ENCODE measurements around the gene NME8.

Gene NME8

DNA sequence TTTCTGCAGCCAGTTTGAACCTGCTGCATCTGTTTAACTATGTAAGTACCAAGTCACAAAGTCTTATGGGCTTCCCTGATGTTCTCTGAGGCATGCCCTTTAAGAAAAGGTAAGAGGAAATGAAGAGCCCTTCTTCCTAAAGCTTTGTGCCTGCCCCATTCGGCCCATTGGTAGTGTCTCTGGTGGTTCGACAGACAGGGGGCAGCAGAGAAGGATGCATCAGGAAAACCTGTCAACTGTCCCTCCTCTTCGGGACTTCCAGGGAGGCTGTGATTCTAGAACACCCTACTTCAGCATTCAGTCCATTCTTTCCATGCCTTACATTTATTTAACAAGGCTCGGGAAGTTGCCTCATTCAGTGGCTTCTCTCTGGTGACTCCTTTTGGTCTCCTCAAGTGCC, 70.1 kb downstream of the NME8 start:
- no peaks in the 10 kb centered on the region for H3K9me3 Mint-ChIP-seq
- H3K36me3 Mint-ChIP-seq = no peaks in the 10 kb centered on the region
- ATAC-seq (no peak), DNase-seq (ENCODE audit: low spot score in 2 of 2) (no peak)
- no peak overlapping the region for H3K4me3 Mint-ChIP-seq
- peaks cover 15% of the 10 kb centered on the region for H3K4me1 Mint-ChIP-seq
- no peak overlapping the region for H3K27ac Mint-ChIP-seq

DNA sequence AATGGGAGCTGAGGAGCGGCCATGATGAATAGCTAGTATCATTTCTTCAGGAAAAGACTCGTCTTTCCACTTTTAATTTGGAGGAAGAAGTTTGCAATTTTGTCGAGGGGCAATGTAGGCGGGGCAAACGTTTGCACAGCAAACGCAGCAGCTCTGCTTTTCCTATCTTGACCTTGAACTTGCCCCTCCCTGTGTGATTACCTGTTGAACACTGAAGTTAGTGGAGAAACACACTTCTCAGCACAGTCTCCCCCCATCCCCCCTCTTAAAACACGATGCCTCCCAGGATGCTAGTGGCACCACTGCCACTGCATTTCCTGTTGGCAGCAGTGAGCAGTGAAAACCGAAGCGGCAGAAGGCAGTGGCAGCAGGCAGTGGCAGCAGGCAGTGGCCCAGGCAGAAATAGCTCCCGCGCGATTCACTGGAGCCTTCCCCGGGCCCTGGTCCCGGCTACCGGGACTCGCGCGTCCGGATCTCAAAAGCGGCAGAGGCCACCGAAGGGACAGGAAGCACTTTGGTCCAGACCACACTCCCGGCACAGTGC, 72.0 kb downstream of the NME8 start, which contains the start of gene EPDR1:
Gene EPDR1 (plus strand): TSS at position 336 of the 544 bp plus-strand sequence. CDS start 300 bp downstream, outside the sequence.
- ATAC-seq = peak; percentile 68
- Mint-ChIP-seq H3K9me3 (no peaks in the 10 kb centered on the region), H3K36me3 (no peaks in the 10 kb centered on the region), H3K4me1 (peaks cover 15% of the 10 kb centered on the region), H3K27ac (no peak within 1 kb of the TSS), H3K4me3 (peak within 1 kb of the TSS; percentile 66)
- DNase-seq (ENCODE audit: low spot score in 2 of 2) = peak in 1 of 2 donors; percentile 61

DNA sequence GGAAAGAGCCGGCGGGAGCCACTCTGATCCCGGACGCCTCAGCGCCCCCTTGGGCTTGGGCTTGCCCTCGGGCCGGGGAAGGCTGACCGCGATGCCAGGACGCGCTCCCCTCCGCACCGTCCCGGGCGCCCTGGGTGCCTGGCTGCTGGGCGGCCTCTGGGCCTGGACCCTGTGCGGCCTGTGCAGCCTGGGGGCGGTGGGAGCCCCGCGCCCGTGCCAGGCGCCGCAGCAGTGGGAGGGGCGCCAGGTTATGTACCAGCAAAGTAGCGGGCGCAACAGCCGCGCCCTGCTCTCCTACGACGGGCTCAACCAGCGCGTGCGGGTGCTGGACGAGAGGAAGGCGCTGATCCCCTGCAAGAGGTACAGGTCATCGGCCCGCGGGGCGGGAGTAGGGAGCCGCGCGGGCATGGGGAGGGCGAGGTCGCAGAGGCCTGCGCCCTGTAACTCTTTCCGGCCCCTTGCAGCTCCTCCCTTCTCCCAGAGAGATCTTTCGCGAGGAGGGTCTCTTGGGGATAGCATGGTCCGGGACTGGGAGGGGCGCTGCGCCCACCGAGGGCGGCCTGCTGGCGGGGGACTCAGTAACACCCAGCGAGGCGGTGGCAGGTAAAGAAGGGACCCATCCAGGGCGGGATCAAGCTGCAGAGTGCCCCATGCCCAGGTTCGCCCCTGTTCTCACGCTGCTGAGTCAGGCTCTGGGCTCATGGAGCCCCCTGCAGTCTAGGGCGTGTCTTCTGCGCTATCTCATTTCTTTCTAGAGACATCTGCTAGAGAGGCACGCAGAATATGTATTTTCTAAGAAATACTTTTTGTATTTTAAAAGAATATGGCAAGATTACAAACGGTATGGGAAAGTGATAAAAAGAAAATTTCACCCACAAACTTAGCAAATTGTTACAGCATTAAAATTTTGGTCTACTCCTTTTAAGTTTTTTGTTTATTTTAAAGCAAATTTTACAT, 72.7 kb downstream of the NME8 start:
- no peaks in the 10 kb centered on the region for H3K9me3 Mint-ChIP-seq
- peak; percentile 69 for ATAC-seq
- peaks cover 11% of the 10 kb centered on the region for H3K4me1 Mint-ChIP-seq
- DNase-seq (ENCODE audit: low spot score in 2 of 2) = peak; percentile 6 to 52
- H3K36me3 Mint-ChIP-seq = no peaks in the 10 kb centered on the region
- H3K27ac Mint-ChIP-seq = no peak overlapping the region
- peak overlapping the region; percentile 66 for H3K4me3 Mint-ChIP-seq

DNA sequence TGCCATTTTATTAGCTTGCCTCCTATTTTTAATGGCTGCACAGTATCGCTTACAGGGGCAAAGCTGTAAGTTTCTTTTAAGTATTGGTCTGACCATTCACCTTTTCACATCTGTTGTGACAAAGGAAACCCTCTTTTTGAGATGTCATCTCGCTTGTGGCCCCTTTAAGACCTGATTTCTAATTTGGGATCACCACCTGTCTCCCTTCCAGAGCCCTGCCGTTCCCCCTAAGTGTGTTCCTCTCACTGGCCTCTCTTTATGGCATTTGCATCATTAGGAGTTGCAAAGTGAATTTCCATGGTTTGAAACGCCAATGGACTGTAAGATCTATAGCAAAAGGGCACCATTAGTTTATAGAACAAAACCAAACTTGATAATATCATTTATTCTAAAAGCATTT, 73.5 kb downstream of the NME8 start:
- Mint-ChIP-seq H3K4me3 (peak overlapping the region; percentile 66), H3K9me3 (no peaks in the 10 kb centered on the region), H3K36me3 (no peaks in the 10 kb centered on the region), H3K27ac (no peak overlapping the region), H3K4me1 (peaks cover 8% of the 10 kb centered on the region)
- DNase-seq (ENCODE audit: low spot score in 2 of 2) (no peak), ATAC-seq (no peak)

DNA sequence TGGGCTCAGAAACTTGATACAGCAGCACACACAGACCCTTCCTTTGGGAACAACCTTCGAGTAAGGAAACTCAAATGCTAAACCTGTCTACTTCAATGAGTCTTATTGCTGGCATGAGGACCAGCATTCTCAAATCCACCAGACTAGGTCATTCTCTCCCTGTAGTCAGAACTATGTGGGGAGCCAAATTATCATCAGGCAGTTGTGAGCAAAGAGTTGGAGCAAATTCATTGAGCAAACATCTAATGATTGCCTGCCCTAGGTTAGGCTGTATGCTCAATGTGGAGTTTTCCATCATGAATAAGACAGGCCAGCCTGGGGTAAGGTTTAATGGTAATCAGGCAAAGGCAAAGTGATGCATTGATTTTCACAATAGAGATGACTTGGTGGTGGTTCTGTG, 75.6 kb downstream of the NME8 start:
- no peak for ATAC-seq
- Mint-ChIP-seq H3K27ac (no peak overlapping the region), H3K4me1 (no peaks in the 10 kb centered on the region), H3K36me3 (no peaks in the 10 kb centered on the region), H3K9me3 (no peaks in the 10 kb centered on the region), H3K4me3 (no peak overlapping the region)
- no peak for DNase-seq (ENCODE audit: low spot score in 2 of 2)

DNA sequence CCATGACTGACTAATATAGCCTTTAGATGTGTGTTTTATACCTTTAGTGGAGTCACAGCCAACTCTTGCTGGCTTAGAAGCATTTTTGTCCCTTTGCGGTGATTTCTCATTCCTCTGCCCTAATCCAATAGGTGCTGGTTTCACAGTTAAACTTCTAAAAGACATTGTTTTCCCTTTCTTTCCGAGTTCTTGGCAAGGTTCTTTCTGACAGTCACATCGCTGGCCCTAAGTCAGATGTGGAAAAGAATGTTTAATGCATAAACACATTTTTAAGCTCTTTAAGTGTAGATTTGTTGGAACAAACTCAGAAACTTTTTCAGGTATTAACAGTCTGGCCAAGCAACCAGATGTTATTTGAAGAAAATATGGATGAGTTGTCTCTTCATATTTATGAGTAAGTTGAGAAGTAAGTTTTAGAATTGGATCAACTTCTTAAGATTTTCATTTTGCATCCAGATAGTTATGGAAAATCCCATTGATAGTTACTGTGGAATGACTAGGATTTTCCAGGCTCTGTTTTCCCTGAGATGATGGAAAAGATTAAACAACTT, 76.2 kb downstream of the NME8 start:
- DNase-seq (ENCODE audit: low spot score in 2 of 2) (no peak), ATAC-seq (no peak)
- H3K4me3 Mint-ChIP-seq = no peak overlapping the region
- H3K27ac Mint-ChIP-seq = no peak overlapping the region
- H3K4me1 Mint-ChIP-seq = no peaks in the 10 kb centered on the region
- no peaks in the 10 kb centered on the region for H3K9me3 Mint-ChIP-seq
- H3K36me3 Mint-ChIP-seq = no peaks in the 10 kb centered on the region

DNA sequence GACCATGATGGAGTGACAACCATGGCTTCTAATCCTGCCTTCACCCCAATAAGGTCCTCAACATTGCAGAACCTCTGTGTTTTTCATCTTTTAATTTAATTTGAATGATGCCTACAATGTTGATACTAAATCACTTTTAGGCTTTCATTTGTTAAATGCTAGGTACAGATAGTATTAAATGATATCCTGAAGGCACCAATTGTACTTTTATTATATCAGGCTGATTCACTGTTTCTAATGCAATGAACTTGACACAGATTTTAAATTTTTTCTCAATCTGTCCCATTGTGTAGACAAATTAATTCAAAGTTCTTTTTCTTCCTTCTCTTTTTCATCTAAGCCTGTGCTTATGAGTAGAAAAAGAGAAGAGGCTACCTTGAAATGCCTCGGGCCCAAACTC, 77.2 kb downstream of the NME8 start:
- ATAC-seq (no peak), DNase-seq (ENCODE audit: low spot score in 2 of 2) (no peak)
- Mint-ChIP-seq H3K9me3 (no peaks in the 10 kb centered on the region), H3K27ac (no peak overlapping the region), H3K4me1 (no peaks in the 10 kb centered on the region), H3K4me3 (no peak overlapping the region), H3K36me3 (no peaks in the 10 kb centered on the region)

DNA sequence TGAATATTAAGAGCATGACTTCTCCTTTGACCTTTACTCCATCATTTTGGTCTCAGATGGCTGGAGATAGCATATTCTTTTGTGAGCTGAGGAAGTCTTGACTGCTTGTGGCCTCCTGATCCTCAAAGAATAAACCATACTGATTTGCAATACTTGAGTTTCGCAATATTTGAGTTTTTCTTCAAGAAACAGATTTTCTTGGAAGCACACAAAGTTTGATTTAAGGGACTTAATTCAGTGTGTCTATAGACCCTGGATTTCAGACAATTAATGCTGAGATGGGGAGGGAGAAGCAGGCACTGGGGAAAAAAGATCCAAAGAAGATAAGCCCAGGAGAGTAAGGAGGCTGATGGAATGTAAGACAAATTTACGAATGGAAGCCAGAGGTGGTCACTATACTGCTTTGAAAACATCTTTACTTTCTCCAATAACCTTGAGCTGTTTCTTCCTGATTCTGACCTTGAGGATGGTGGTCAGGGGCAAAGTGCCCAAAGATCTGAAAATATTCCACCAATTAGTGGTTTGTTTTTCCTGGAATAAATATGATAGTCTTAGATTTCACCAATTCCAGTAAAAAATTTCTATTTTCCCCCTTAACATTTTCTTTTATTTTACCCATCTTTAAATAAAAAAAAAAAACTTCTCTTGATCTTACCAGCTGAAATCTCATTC, 79.5 kb downstream of the NME8 start:
- no peaks in the 10 kb centered on the region for H3K9me3 Mint-ChIP-seq

DNA sequence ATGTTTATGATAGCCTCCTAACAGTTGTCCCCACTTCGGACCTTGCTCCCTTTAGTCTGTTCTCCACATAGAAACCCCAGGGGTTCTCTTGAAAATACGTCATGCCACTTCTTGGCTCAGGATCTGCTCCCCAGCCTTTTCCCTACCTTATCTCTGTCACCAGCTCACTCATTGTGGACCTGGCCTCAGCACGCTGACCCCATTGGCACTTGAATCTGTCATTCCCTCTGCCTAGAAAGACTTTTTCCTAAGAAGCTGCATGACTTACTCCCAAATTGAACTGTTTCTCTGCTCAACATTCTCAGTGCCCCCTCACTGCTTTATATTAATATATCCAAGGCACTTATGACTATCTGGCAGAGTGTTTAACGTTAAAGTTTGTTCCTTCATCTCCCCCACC, 80.5 kb downstream of the NME8 start:
- H3K9me3 Mint-ChIP-seq = no peaks in the 10 kb centered on the region
- no peaks in the 10 kb centered on the region for H3K36me3 Mint-ChIP-seq
- H3K4me1 Mint-ChIP-seq = no peaks in the 10 kb centered on the region
- no peak overlapping the region for H3K27ac Mint-ChIP-seq
- DNase-seq (ENCODE audit: low spot score in 2 of 2) = no peak
- H3K4me3 Mint-ChIP-seq = no peak overlapping the region
- ATAC-seq = no peak

More for the DNA sequence above, 79.5 kb downstream of the NME8 start:
- Mint-ChIP-seq H3K27ac (no peak overlapping the region), H3K4me1 (no peaks in the 10 kb centered on the region), H3K36me3 (no peaks in the 10 kb centered on the region), H3K4me3 (no peak overlapping the region)
- DNase-seq (ENCODE audit: low spot score in 2 of 2) (no peak), ATAC-seq (no peak)

DNA sequence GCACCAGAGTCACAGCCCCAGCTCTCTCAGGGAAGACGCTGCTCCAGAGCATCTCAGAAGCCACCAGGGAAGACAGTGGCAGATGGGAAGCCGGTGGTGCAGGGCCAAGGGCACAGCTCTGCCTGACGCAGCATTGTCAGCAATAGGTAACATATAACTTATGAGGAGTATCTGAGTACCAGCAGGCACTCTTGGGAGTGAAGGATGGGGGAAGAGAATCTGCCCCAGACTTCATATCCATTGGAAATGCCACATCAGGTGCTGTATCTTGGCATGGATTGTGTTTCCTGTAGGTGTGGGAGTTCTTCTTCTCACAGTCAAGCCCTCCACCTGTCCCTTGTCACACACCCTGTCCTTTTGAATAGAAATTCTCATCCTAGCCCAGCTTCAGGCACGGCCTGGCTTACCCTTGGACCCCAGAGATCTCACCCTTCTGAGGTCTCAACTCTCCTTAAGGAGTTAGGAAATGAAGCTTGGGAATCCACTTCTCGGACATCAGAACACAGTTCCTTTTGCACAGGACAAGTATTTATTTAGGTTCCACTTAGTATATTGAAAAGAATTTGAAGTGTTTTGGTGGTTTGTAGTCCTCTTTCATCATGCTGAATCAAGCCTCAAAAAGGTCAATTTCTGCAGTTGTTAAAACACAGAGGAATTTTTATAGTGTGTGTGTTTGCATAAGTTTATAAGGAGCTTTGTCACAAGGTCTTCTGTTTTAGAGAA, 82.0 kb downstream of the NME8 start:
- Mint-ChIP-seq H3K27ac (no peak overlapping the region), H3K9me3 (no peaks in the 10 kb centered on the region), H3K4me1 (no peaks in the 10 kb centered on the region), H3K4me3 (no peak overlapping the region), H3K36me3 (no peaks in the 10 kb centered on the region)
- no peak for ATAC-seq
- DNase-seq (ENCODE audit: low spot score in 2 of 2) = no peak

DNA sequence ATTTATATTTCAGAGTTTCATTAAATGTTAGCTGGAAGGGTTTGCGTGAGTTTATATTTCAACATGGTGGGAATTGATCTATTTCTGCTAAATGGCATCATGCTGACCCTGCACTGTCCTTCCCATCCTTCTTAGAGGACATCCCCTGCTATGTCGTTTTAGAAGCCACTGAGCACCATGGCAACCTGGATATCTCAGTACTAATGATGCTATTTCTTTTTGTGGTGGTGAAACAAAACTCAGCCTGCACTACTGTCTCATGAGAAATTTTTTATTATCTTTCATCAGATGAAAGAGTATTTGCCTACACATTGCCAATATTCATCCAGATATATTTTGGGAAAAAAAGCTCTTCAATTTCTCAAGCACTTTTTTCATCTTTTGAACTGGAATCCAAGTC, 84.1 kb downstream of the NME8 start:
- ATAC-seq = no peak
- Mint-ChIP-seq H3K36me3 (no peaks in the 10 kb centered on the region), H3K4me3 (no peak overlapping the region), H3K27ac (no peak overlapping the region), H3K4me1 (no peaks in the 10 kb centered on the region), H3K9me3 (no peaks in the 10 kb centered on the region)
- DNase-seq (ENCODE audit: low spot score in 2 of 2) = no peak

DNA sequence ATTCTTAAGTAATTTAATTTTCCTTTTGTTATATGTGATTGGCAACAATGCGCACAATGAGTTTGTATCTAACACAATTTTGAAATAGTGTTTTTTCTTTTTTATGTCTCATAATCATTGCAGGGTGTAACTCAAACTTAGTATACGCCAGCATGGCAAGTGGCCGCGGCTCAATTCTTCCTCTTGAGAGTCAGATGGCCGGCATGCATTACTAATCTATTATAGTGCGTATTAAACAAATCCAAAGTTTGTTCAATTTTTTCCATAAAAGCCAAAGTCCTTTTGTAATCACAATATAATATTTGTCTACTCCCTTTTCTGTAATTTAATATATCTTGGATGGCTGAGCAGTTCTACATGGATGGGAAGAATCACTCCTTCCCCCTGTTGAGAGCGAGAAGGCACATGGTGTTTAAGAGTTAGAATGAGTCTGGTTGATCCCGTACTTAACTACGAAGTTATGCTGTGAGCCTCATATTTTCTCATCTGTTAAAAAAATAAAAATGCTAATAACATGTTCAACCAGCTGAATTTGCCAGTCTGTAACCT, 84.7 kb downstream of the NME8 start:
- no peaks in the 10 kb centered on the region for H3K9me3 Mint-ChIP-seq
- H3K4me3 Mint-ChIP-seq = no peak overlapping the region
- no peaks in the 10 kb centered on the region for H3K36me3 Mint-ChIP-seq

DNA sequence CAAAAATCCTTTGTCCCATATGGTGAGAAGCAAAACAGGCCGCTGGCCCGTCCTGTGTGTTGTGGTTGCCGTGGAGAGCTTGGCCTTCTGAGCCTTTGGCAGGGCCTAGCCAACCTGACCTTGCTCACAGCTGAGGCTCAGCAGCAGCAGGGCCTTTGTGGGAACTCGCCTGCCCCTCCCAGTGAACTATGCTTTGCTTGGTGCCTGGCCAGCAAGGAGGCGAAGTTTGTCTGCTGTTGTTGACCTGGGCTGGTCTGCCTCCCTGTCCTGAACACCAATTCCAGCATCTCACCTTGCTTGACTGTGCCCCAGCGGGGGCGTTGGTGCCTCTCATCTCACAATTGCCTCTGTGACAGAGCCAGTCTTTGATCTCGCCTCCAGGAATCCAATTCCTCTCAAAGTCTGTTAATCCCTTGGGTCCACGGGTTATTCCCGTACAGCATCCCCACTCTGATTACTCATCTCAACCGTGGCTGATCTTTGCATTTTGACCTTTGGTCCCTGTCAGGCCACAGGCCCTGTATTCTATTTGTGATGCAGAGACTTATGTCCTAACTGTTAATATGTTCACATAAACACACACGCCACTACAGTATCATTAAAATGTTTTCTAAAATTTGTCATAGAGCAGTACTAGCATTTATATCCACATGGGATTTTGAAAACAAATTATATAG, 94.7 kb downstream of the NME8 start:
- H3K36me3 Mint-ChIP-seq = no peaks in the 10 kb centered on the region
- DNase-seq (ENCODE audit: low spot score in 2 of 2) (no peak), ATAC-seq (no peak)
- H3K4me3 Mint-ChIP-seq = no peak overlapping the region
- H3K27ac Mint-ChIP-seq = no peak overlapping the region
- no peaks in the 10 kb centered on the region for H3K9me3 Mint-ChIP-seq
- H3K4me1 Mint-ChIP-seq = no peaks in the 10 kb centered on the region

More for the DNA sequence above, 84.7 kb downstream of the NME8 start:
- Mint-ChIP-seq H3K4me1 (no peaks in the 10 kb centered on the region), H3K27ac (no peak overlapping the region)
- ATAC-seq (no peak), DNase-seq (ENCODE audit: low spot score in 2 of 2) (no peak)

Measured in stimulated activated effector memory CD8-positive, alpha-beta T cell treated with anti-CD3 and anti-CD28 coated beads, Interleukin-12 subunit alpha, Interleukin-12 subunit beta, amount 100 ng/mL, for 72 hours (primary cell).